Spleen (tissue), 11 donors: ENCODE data around the gene PLEKHH1. TPM values are rescaled to one million over a fixed set of nuclear protein-coding genes. Genes with fewer than 3 reads are reported as not detected.

ENCODE experiments used
- DNase-seq: peaks from one replicate; pipeline ENCODE4 v3.0.0-alpha.2; 2020
- H3K27ac ChIP-seq, 8 donors: fragments of 200-600 bp; sonication (generic) in 7 of 8; 1 replicate in 4 of 8; 2 replicates in 4 of 8; pipeline versions ENCODE4 v1.5.0 to v1.8.0; 2016 to 2021; ENCODE audit warnings: inconsistent platforms in 4 of 8, mild to moderate bottlenecking in 4 of 8, moderate library complexity in 1 of 8
- H3K27me3 ChIP-seq, 7 donors: fragments of 200-600 bp; sonication (generic) in 6 of 7; replicated peaks in 1 of 7; 1 replicate in 4 of 7; 2 replicates in 3 of 7; pipeline versions ENCODE4 v1.5.0 to v1.8.0; 2016 to 2021; ENCODE audit warnings: inconsistent platforms in 3 of 7, mild to moderate bottlenecking in 1 of 7
- H3K36me3 ChIP-seq, 6 donors: fragments of 200-600 bp; sonication (generic) in 5 of 6; 1 replicate in 4 of 6; 2 replicates in 2 of 6; pipeline versions ENCODE4 v1.5.0 to v1.8.0; 2016 to 2021; ENCODE audit warnings: inconsistent platforms in 2 of 6
- H3K4me1 ChIP-seq, 6 donors: fragments of 200-600 bp; sonication (generic) in 5 of 6; 1 replicate in 3 of 6; 2 replicates in 3 of 6; pipeline versions ENCODE4 v1.5.0 to v1.8.0; 2016 to 2021; ENCODE audit warnings: inconsistent platforms in 3 of 6
- H3K4me3 ChIP-seq, 8 donors: fragments of 200-600 bp; sonication (generic) in 7 of 8; 1 replicate in 4 of 8; 2 replicates in 4 of 8; pipeline versions ENCODE4 v1.5.0 to v1.8.0; 2016 to 2021; ENCODE audit warnings: inconsistent platforms in 4 of 8, mild to moderate bottlenecking in 4 of 8, moderate library complexity in 2 of 8
- H3K9me3 ChIP-seq, 8 donors: fragments of 200-600 bp; sonication (generic) in 7 of 8; 1 replicate in 4 of 8; 2 replicates in 4 of 8; pipeline versions ENCODE4 v1.5.0 to v1.8.0; 2016 to 2021; ENCODE audit warnings: inconsistent platforms in 4 of 8
- POLR2A ChIP-seq, 3 donors: fragments of 450-650 bp; IDR thresholded peaks; one replicate each; pipeline ENCODE4 v1.5.1; 2017; ENCODE audit warnings: antibody characterized with exemption in 3 of 3, mild to moderate bottlenecking in 1 of 3
- POLR2AphosphoS5 ChIP-seq, 3 donors: sonication (generic); formaldehyde crosslinking; IDR thresholded peaks; one replicate each; pipeline ENCODE4 v1.5.1; 2017; ENCODE audit warnings: antibody characterized with exemption in 3 of 3
- WGBS, 5 donors: extraction: QIAGEN DNeasy Blood & Tissue Kit in 3 of 5; methylation state at CpG; one replicate each; pipeline versions ENCODE4 v1.1.5 to v1.1.7; 2013 to 2018; 5-methylcytosine and 5-hydroxymethylcytosine counted together
- intact Hi-C: fragments of 100-400 bp; cut with DNase I; formaldehyde crosslinking; loops from one replicate; pipeline ENCODE4 v1.15.0; 2023; ENCODE audit warnings: low total_unique reads
- polyA plus RNA-seq, 3 donors: library from polyadenylated mRNA; stranded (reverse); fragments of 200-250 nt; gene quantifications; one replicate each; pipeline ENCODE4 v1.2.1, GENCODE V29; 2013
- total RNA-seq, 7 donors: library from RNA; depleted of rRNA in 3 of 7; stranded (reverse); fragments of >200 nt in 3 of 7; fragmentation: NEBNext Ultra II Directional in 4 of 7; extraction: Animal tissue kit (Norgen Biotek cat#: 25700) in 4 of 7; gene quantifications; one replicate each; pipeline versions ENCODE4 v1.1.0 to v1.2.1, GENCODE V29; 2016 to 2021
- TF ChIP-seq, protein P1 (sequence below), 11 experiments: fragments of 200-600 bp in 7 of 11; fragments of 450-650 bp in 4 of 11; sonication (generic) in 4 of 11; IDR thresholded peaks in 8 of 11; conservative IDR thresholded peaks in 3 of 11; 1 replicate in 7 of 11; 2 replicates in 4 of 11; pipeline versions ENCODE4 v1.4.0 to v1.8.0; 2016 to 2021; ENCODE audit warnings: antibody characterized with exemption in 11 of 11, inconsistent platforms in 4 of 11, mild to moderate bottlenecking in 1 of 11
- donor health status: healthy with polysubstance abuse.
- donor health status: DM: no; HTN: no; CAD: no; lungs with moderate emphysema.
- donor health status: DM: no; HTN: no; CAD: no.
- donor health status: Bipolar disorder and iron deficiency.
- donor health status: healthy.
- donor health status: DM: no; HTN: no; CAD: no.
- donor health status: DM: yes; HTN: yes; CAD: no.

PLEKHH1 gene
- total and polyA plus RNA-seq, 10 donors, result 0.56 to 7.1 (median 4.1) TPM

DNA sequence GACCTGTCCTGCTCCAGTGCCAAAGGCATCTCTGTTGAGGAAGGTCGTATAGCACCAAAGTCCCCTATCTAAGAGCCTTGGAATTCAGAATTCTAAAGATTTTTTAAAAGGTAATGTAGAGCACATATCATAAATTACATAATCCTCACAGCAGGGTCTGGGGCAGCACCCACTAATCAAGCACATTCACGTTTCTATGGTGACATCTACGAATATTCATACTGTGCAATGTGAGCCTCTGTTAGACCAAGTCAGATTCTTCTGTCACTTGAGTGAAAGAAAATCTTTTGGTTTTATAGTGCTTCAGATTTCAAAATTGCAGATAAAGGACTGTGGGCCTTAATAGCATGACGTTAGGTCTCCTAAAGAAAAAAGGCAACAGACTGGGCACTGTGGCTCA, 31.4 kb upstream of the PLEKHH1 start:
- 84 to 92% (median 90%) methylated on average over 4 of the region's 4 CpGs for WGBS, 5 donors
- H3K4me1 ChIP-seq, result no peaks in the 10 kb centered on the region
- no peak for DNase-seq
- H3K4me3 ChIP-seq, result no peak overlapping the region
- no peak overlapping the region for H3K27ac ChIP-seq
- intact Hi-C loops, result no loop called here
- H3K36me3 ChIP-seq, result peaks cover 0 to 11% (median 0%) of the 10 kb centered on the region in 6 donors
- TF ChIP-seq, protein P1, sequence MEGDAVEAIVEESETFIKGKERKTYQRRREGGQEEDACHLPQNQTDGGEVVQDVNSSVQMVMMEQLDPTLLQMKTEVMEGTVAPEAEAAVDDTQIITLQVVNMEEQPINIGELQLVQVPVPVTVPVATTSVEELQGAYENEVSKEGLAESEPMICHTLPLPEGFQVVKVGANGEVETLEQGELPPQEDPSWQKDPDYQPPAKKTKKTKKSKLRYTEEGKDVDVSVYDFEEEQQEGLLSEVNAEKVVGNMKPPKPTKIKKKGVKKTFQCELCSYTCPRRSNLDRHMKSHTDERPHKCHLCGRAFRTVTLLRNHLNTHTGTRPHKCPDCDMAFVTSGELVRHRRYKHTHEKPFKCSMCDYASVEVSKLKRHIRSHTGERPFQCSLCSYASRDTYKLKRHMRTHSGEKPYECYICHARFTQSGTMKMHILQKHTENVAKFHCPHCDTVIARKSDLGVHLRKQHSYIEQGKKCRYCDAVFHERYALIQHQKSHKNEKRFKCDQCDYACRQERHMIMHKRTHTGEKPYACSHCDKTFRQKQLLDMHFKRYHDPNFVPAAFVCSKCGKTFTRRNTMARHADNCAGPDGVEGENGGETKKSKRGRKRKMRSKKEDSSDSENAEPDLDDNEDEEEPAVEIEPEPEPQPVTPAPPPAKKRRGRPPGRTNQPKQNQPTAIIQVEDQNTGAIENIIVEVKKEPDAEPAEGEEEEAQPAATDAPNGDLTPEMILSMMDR (IDR thresholded peaks at IDR 0.05 in 8 of 11, conservative IDR thresholded peaks at IDR 0.05 in 3 of 11), result no peak
- TF ChIP-seq POLR2AphosphoS5 (IDR thresholded peaks at IDR 0.05), result no peak
- TF ChIP-seq POLR2A (IDR thresholded peaks at IDR 0.05), result no peak
- H3K27me3 ChIP-seq, result no peaks in the 10 kb centered on the region
- H3K9me3 ChIP-seq, result no peaks in the 10 kb centered on the region

DNA sequence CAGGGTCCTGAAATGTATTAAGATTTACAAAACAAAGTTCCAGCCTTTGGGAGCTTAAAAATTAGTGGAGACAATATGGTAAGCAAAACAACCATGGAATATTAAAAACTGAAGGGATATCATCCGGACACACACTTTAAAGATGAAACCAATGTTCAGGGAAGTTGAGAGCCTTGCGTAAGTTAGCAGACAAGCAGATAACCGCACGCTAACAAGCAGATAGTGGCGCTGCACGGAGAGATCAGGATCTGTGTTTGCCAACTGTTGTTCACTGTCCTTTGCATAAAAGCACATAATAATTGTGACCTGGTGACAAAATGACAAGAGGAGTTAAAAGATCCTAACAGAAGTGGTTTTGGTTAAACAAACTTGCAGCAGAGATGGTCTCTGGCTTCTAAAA, 30.2 kb upstream of the PLEKHH1 start:
- Histone ChIP-seq H3K4me1 (no peaks in the 10 kb centered on the region), H3K4me3 (no peak overlapping the region), H3K9me3 (no peaks in the 10 kb centered on the region), H3K27ac (no peak overlapping the region), H3K36me3 (peaks cover 0 to 9% (median 0%) of the 10 kb centered on the region in 6 donors), H3K27me3 (no peaks in the 10 kb centered on the region)
- WGBS, 5 donors, result 60 to 81% (median 66%) methylated on average over 6 of the region's 6 CpGs
- TF ChIP-seq POLR2AphosphoS5 (IDR thresholded peaks at IDR 0.05), result no peak
- TF ChIP-seq, protein P1 (IDR thresholded peaks at IDR 0.05 in 8 of 11, conservative IDR thresholded peaks at IDR 0.05 in 3 of 11), result no peak
- TF ChIP-seq POLR2A (IDR thresholded peaks at IDR 0.05), result no peak
- intact Hi-C loops, result no loop called here
- no peak for DNase-seq

DNA sequence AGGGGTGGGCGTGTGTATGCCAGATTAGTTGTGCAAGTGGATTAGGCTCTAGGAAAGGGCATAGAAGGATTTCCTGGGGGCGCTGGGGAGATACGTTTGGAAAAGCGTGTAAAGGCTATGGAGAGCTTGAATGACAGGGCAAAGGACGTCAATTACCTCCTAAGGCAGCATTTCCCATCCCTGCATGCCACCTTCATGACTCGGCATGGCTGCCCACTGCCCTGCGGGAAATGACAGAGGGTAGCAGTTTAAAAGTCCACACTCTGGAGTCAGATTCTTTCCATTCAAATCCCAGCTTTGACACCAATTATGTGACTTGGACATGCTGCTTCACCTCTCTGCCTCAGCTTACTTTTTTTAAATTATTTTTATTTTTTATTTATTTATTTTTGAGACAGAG, 29.8 kb upstream of the PLEKHH1 start:
- no peak for DNase-seq
- Histone ChIP-seq H3K4me1 (peaks cover 0 to 4% (median 0%) of the 10 kb centered on the region in 6 donors), H3K36me3 (peaks cover 0 to 9% (median 0%) of the 10 kb centered on the region in 6 donors), H3K27ac (no peak overlapping the region), H3K9me3 (no peaks in the 10 kb centered on the region), H3K4me3 (no peak overlapping the region), H3K27me3 (no peaks in the 10 kb centered on the region)
- intact Hi-C loops, result no loop called here
- TF ChIP-seq POLR2AphosphoS5 (IDR thresholded peaks at IDR 0.05) (no peak), POLR2A (IDR thresholded peaks at IDR 0.05) (no peak)
- TF ChIP-seq, protein P1 (IDR thresholded peaks at IDR 0.05 in 8 of 11, conservative IDR thresholded peaks at IDR 0.05 in 3 of 11), result no peak
- 76 to 86% (median 78%) methylated on average over 7 of the region's 7 CpGs for WGBS, 5 donors

DNA sequence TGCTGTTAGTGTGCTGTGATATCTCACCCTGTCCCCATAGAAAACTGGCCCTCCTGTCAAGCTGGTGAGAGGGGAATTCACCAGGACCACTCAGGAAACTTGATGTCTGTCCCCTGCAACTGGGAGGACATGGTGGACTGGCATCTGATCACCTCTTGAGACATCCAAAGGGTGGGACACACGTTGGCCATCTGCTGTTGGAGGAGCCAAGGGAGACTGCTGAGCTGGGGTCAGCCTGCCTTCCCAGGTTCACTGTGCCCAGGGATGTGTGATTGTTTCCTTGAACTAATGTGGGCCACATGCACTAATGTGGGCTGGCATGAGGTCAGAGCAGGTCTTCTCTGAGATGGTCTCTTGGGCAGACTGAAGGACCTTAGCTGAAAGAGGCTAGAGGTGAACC, 27.8 kb upstream of the PLEKHH1 start:
- DNase-seq, result no peak
- no peak for TF ChIP-seq POLR2AphosphoS5 (IDR thresholded peaks at IDR 0.05)
- TF ChIP-seq, protein P1 (IDR thresholded peaks at IDR 0.05 in 8 of 11, conservative IDR thresholded peaks at IDR 0.05 in 3 of 11), result no peak
- no peak for TF ChIP-seq POLR2A (IDR thresholded peaks at IDR 0.05)
- Histone ChIP-seq H3K4me1 (peaks cover 0 to 23% (median 4%) of the 10 kb centered on the region in 6 donors), H3K27me3 (no peaks in the 10 kb centered on the region), H3K9me3 (no peaks in the 10 kb centered on the region), H3K27ac (no peak overlapping the region), H3K36me3 (peaks cover 0 to 9% (median 0%) of the 10 kb centered on the region in 6 donors), H3K4me3 (no peak overlapping the region)
- WGBS, 5 donors, result 57 to 100% (median 64%) methylated on average over 1 of the region's 1 CpG
- intact Hi-C loops, result no loop called here
